ENCODE measurements around the gene BTBD9. TPM values are rescaled to one million over a fixed set of nuclear protein-coding genes. Genes with fewer than 3 reads are reported as not detected.
A peak's percentile ranks its signal among the peaks of the same experiment; 100 is the strongest.
"Not testable (repeated sequence)": the region's sequence is repeated elsewhere in the genome, so short reads cannot be mapped to it uniquely, and the experiment has no call there.

BTBD9 gene
- total RNA-seq, 1 donor from 2014 or later = 28.1 TPM

- FAIRE-seq = no peak
- no peak for DNase-seq (ENCODE audit: low spot score in 2 of 2)
Measured at GRCh38 chr6:38650207-38650752, 10.6 kb upstream of the BTBD9 start.

- FAIRE-seq (no peak), DNase-seq (ENCODE audit: low spot score in 2 of 2) (no peak)
Measured at GRCh38 chr6:38649744-38650143, 10.0 kb upstream of the BTBD9 start.

- no peak for DNase-seq (ENCODE audit: low spot score in 2 of 2)
- FAIRE-seq = no peak
Measured at GRCh38 chr6:38648629-38649028, 8.9 kb upstream of the BTBD9 start.

GRCh38 chr6:38646166-38646878 lies 6.6 kb upstream of the BTBD9 start:
- DNase-seq (ENCODE audit: low spot score in 2 of 2) (no peak), FAIRE-seq (no peak)

- FAIRE-seq (no peak), DNase-seq (ENCODE audit: low spot score in 2 of 2) (peak in 1 of 2 donors; percentile 14)
Measured at GRCh38 chr6:38644951-38645350, 5.2 kb upstream of the BTBD9 start.

- no peak for DNase-seq (ENCODE audit: low spot score in 2 of 2)
Measured at GRCh38 chr6:38640216-38640909, 634 bp upstream of the BTBD9 start.

GRCh38 chr6:38638941-38639497 lies 710 bp downstream of the BTBD9 start:
- FAIRE-seq = no peak
- DNase-seq (ENCODE audit: low spot score in 2 of 2) = peak in 1 of 2 donors; percentile 36

More at GRCh38 chr6:38640216-38640909, 634 bp upstream of the BTBD9 start:
- no peak for FAIRE-seq

- no peak for FAIRE-seq
- no peak for DNase-seq (ENCODE audit: low spot score in 2 of 2)
Measured at GRCh38 chr6:38637756-38638155, 2.0 kb downstream of the BTBD9 start.

GRCh38 chr6:38636027-38636426 lies 3.7 kb downstream of the BTBD9 start:
- FAIRE-seq (no peak), DNase-seq (ENCODE audit: low spot score in 2 of 2) (no peak)

GRCh38 chr6:38634518-38634917 lies 5.2 kb downstream of the BTBD9 start:
- DNase-seq (ENCODE audit: low spot score in 2 of 2) = no peak
- no peak for FAIRE-seq

GRCh38 chr6:38632490-38632889 lies 7.2 kb downstream of the BTBD9 start:
- FAIRE-seq (no peak), DNase-seq (ENCODE audit: low spot score in 2 of 2) (no peak)

- DNase-seq (ENCODE audit: low spot score in 2 of 2) = no peak
- no peak for FAIRE-seq
Measured at GRCh38 chr6:38631186-38631783, 8.4 kb downstream of the BTBD9 start.

- no peak for FAIRE-seq
- no peak for DNase-seq (ENCODE audit: low spot score in 2 of 2)
Measured at GRCh38 chr6:38625217-38625616, 14.5 kb downstream of the BTBD9 start.

GRCh38 chr6:38619342-38619741 lies 20.4 kb downstream of the BTBD9 start:
- FAIRE-seq; DNase-seq (ENCODE audit: low spot score in 2 of 2): not testable (repeated sequence)

GRCh38 chr6:38618301-38618700 lies 21.4 kb downstream of the BTBD9 start:
- FAIRE-seq; DNase-seq (ENCODE audit: low spot score in 2 of 2): not testable (repeated sequence)

- FAIRE-seq = no peak
- no peak for DNase-seq (ENCODE audit: low spot score in 2 of 2)
Measured at GRCh38 chr6:38617856-38618255, 21.9 kb downstream of the BTBD9 start.

GRCh38 chr6:38612143-38612965 lies 27.4 kb downstream of the BTBD9 start:
- DNase-seq (ENCODE audit: low spot score in 2 of 2) (no peak), FAIRE-seq (no peak)

GRCh38 chr6:38610050-38610625 lies 29.6 kb downstream of the BTBD9 start:
- no peak for DNase-seq (ENCODE audit: low spot score in 2 of 2)
- no peak for FAIRE-seq

GRCh38 chr6:38604700-38605099 lies 35.0 kb downstream of the BTBD9 start:
- no peak for FAIRE-seq
- no peak for DNase-seq (ENCODE audit: low spot score in 2 of 2)

- no peak for DNase-seq (ENCODE audit: low spot score in 2 of 2)
- no peak for FAIRE-seq
Measured at GRCh38 chr6:38603966-38604365, 35.8 kb downstream of the BTBD9 start.

Data from frontal cortex (tissue), 4 donors.